Loucy (cell line): Measurements from ENCODE around the gene CKM.

Experiments used
- CTCF ChIP-seq: fragments of 200-600 bp; sonication (generic); conservative IDR thresholded peaks from 2 replicates; pipeline ENCODE4 v1.5.1; 2014; ENCODE audit warnings: mild to moderate bottlenecking, antibody characterized with exemption, low read length
- EZH2phosphoT487 ChIP-seq: fragments of 200-600 bp; IDR thresholded peaks from 2 replicates; pipeline ENCODE4 v1.6.1; 2018; ENCODE audit warnings: antibody characterized with exemption, mild to moderate bottlenecking, moderate library complexity, borderline replicate concordance

DNA sequence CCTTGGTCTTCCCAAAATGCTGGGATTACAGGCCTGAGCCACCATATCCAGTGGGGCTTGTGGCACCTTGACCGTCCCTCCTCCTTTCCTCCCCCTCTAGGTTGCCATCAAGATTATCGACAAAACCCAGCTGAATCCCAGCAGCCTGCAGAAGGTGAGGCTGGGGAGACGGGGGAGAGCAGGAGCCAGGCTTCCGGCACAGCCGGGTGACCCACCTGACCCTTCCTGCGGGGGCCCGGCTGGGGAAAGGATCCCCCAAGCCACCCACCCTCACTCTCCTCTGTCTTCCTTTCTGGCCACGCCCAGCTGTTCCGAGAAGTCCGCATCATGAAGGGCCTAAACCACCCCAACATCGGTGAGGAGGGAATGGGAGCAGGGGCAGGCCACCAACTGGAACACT, 59.7 kb downstream of the CKM start:
- no peak for TF ChIP-seq CTCF
- no peak for TF ChIP-seq EZH2phosphoT487
